ENCODE measurements around the gene EHD3.

The EHD3 gene

DNA sequence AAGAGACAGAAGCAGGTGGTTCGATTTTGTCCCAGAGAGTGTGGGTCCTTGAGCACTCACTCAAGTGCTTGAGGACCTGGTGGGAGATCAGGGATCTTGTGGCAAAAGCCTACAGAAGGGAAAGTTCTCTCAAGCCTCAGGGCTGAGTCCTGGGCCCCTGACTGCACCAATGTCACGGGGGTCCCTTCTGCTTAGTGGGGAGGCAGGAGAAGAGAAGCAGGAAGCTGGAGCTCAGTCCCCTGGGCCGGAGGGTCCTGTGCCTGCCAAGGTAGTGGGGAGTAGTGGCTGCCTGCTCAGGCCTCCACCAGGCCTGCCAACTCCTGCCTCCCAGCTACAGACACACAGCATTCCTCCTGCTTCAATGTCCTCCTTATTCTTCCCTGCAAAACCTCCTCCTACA, 28.3 kb upstream of the EHD3 start:
- in situ Hi-C loops (cut with MboI; ENCODE audit: low sequenced_read_pairs, unreplicated experiment) = no loop called here
- TF ChIP-seq, protein P1, sequence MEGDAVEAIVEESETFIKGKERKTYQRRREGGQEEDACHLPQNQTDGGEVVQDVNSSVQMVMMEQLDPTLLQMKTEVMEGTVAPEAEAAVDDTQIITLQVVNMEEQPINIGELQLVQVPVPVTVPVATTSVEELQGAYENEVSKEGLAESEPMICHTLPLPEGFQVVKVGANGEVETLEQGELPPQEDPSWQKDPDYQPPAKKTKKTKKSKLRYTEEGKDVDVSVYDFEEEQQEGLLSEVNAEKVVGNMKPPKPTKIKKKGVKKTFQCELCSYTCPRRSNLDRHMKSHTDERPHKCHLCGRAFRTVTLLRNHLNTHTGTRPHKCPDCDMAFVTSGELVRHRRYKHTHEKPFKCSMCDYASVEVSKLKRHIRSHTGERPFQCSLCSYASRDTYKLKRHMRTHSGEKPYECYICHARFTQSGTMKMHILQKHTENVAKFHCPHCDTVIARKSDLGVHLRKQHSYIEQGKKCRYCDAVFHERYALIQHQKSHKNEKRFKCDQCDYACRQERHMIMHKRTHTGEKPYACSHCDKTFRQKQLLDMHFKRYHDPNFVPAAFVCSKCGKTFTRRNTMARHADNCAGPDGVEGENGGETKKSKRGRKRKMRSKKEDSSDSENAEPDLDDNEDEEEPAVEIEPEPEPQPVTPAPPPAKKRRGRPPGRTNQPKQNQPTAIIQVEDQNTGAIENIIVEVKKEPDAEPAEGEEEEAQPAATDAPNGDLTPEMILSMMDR (IDR thresholded peaks at IDR 0.05; ENCODE audit: borderline replicate concordance, control extremely low read depth, extremely low read depth, insufficient read depth, missing control alignments) = no peak

DNA sequence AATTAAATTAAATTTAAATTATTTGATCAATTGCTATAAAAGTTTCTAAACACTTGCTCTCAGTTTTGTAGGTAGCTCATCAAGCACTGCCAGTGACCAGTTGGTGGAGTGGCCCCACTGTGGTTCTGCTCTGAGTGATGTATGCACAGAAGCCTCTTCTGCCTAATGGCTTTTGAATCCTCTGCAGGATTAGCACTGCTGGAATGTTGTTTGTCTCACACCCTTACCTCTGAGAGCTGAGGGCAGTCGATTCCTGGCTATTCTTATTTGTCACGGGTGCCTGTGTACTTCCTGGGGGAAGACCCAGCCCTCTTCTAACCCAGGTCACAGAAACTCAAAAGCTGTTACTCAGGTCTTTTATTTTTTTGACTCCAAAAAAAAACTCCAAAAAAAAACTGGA, 26.2 kb upstream of the EHD3 start:
- TF ChIP-seq, protein P1 (IDR thresholded peaks at IDR 0.05; ENCODE audit: borderline replicate concordance, control extremely low read depth, extremely low read depth, insufficient read depth, missing control alignments) = no peak
- in situ Hi-C loops (cut with MboI; ENCODE audit: low sequenced_read_pairs, unreplicated experiment) = no loop called here

More for the DNA sequence above, 28.3 kb upstream of the EHD3 start:
- no peak for DNase-seq (ENCODE audit: low spot score)

DNA sequence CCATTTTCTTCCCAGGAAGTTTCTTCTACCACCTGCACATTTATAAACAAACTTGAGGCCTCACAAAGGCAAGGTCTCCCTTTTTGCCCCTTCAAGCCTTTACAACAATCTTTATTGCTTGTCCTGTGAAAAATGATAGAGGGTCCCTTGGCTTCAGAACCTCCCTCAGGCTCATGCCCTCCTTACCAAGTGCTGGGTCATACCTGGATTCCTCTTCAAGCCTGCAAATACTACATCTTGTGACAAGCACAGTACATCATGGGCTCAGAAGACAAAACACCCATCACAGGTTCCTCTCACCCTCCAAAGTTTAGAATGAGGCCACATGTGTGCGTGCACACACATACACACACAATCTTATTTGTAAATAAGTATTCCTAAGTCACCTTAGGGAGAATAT, 25.7 kb upstream of the EHD3 start:
- DNase-seq (ENCODE audit: low spot score) = no peak
- in situ Hi-C loops (cut with MboI; ENCODE audit: low sequenced_read_pairs, unreplicated experiment) = no loop called here
- TF ChIP-seq, protein P1 (IDR thresholded peaks at IDR 0.05; ENCODE audit: borderline replicate concordance, control extremely low read depth, extremely low read depth, insufficient read depth, missing control alignments) = no peak

More for the DNA sequence above, 26.2 kb upstream of the EHD3 start:
- DNase-seq (ENCODE audit: low spot score) = peak; percentile 49

DNA sequence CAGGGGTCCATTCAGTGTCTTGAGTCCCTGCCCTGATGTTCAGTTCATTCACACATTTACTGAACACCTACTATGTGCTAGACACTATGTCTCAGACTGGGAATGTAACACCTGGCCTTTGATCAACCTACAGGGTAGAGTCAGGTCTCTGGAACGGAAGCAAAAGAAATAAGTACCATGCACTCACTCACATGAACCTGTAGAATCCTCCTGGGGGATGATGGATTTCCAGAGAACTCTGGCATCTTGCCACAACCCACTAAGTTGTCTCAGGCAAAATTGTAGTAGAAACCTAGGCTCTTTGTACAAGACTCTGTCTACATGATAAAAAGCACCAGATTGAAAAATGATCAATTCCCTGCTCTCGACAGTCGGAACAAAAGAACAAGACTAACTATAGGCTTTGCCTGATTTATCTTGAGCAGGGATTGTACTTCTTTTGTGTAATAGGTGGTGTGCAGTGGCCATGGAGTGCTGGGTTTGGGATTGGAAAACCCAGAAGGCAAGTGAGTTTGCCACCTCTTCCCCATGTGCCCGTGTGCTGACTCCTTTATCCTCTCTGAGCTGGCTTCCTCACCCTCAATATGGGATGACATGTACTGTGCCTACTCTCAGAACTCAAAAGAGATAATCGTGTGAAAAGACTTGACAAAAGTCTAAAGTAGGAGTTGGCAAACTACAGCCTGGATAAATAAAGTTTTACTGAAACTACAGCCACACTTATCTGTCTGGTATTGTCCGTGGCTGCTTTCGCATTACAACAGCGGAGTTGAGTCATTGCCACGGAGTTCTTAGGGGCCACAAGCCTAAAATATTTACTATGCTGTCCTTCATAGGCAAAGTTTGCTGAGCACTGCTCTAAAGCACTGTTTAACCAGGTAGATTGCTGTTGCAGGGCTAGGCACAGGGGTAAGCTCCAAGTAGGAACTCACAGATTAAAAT, 21.0 kb upstream of the EHD3 start:
- in situ Hi-C loops (cut with MboI; ENCODE audit: low sequenced_read_pairs, unreplicated experiment) = no loop called here
- DNase-seq (ENCODE audit: low spot score) = no peak
- TF ChIP-seq, protein P1 (IDR thresholded peaks at IDR 0.05; ENCODE audit: borderline replicate concordance, control extremely low read depth, extremely low read depth, insufficient read depth, missing control alignments) = no peak

DNA sequence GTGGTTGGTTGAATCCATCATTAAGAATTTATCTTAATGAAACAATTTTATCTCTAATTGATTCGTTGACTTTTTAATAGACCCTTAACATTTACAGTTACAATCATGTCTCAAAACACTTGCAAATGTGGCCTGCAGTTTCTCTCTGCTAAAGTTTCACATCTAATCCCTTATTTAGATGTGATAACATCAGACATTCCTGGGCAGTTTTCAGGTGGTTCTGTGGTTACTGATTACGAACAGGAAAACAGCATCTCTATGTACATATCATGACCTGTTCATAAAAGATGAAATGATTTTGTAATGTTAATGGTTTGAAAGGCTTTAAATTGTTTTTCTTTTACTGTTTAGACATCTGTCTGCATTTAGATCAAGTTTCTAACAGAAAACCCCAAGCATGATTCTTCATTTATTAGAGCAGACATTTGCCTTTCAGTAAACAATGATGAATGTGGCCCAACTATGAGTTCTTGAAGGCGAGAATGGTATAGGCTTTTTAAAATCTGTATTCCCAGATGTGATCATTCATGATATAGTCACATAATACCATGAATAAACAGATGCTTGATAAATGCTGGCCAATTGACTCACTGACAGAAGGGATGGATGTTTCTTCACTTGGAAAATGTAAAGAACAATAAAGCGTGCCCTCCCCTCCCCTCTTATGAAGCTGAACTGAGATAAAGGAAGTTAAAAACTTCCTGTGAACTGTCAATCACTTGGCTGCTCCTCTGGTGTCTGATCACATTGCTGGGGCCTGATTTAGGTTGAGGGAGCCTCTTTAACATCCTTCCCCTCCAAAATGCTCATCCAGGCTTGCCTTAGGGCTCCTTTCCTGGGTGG, 20.1 kb upstream of the EHD3 start:
- in situ Hi-C loops (cut with MboI; ENCODE audit: low sequenced_read_pairs, unreplicated experiment) = no loop called here
- TF ChIP-seq, protein P1 (IDR thresholded peaks at IDR 0.05; ENCODE audit: borderline replicate concordance, control extremely low read depth, extremely low read depth, insufficient read depth, missing control alignments) = no peak
- DNase-seq (ENCODE audit: low spot score) = no peak

DNA sequence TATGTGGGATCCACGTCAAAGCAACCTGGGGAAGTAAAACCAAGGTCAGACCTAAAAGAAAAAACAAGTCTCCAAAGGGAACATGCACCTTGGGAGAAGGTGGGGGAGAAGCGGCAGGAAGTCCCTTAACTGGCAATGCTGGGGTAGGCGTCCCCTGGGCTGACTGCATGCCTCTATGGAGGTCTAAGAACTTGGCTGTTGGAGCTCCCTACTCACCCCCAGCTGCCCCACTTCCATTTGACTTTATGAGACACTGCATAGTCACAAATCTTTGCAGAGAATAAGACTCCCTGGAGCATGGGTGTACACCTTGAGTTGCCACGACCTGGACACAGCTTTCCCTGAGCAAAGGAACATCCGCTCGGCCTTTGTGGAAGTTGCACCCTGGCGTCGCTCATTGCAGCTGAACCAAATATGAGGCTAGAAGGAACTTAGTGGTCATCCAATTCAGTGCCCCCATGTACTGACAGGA, 19.5 kb upstream of the EHD3 start:
- no peak for DNase-seq (ENCODE audit: low spot score)
- TF ChIP-seq, protein P1 (IDR thresholded peaks at IDR 0.05; ENCODE audit: borderline replicate concordance, control extremely low read depth, extremely low read depth, insufficient read depth, missing control alignments) = no peak
- in situ Hi-C loops (cut with MboI; ENCODE audit: low sequenced_read_pairs, unreplicated experiment) = no loop called here
